Retina (tissue), 1 donor: Measurements from ENCODE around the gene ZNF766.
A peak's percentile ranks its signal among the peaks of the same experiment; 100 is the strongest.
"Not testable (repeated sequence)": the region's sequence is repeated elsewhere in the genome, so short reads cannot be mapped to it uniquely, and the experiment has no call there.

Experiments used
- DNase-seq: peaks from one replicate; pipeline ENCODE4 v3.0.0-alpha.2; 2016

ZNF766 gene

DNA sequence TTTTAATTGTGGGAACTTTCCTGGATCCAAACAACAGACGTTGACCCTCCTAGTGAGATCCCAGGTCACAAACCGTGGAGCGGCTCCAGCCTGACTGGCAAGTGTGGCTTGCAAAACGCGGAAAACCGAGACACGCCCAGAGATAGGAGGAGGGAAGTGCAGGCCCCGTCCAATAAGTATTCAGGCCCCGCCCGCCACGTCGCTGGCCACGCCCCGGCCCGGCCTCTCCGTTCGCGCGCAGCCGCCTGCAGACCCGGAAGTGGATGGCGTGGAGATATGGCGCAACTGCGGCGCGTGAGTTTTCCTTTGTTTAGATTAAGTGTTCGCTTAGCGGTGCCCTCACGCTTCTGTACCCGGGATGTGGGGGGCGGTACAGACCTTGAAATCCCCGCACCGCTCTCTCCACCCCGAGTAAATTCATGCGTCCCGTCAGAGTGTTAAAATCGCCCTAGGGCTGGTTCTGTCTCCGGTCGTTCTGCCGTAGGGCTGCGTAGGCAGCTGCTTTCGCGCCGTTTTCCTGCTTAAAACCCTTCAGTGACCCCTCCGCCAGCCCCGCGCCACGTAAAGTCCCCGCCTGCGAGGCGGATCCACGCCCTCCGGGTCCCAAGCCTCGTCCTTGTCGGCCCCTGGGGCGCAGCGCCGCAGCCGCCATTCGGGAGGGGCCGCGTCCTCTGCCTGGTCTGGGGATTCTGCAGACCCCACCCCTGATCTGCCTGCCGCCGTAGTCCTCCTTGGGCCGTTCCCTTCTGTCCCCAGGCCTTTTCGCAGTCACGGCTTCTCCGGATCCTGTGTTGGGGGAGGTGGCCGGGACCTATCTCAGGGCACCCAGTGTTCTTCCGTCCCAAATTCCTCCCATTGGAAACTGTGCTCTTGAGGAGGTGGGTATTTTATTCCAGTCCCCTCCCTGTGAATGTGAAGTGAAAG, at the start of gene ZNF766:
TSS of gene ZNF766 (plus strand) at position 250 of the 924 bp plus-strand sequence. CDS start at position 277, 27 bp downstream.
- peak; percentile 98 for DNase-seq

DNA sequence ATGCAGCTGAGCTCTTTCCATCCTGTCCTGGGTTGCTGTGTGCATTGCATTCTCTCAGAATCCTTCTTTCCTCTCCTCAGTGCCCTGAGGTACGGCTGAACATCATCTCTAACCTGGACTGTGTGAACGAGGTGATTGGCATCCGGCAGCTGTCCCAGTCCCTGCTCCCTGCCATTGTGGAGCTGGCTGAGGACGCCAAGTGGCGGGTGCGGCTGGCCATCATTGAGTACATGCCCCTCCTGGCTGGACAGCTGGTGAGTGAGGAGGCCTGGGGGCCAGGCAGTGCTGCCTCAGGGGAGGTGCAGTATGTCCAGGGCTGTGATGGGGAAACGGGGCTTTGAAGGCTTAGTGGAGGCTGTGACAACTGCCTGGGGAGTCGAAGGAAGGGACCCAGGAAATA, 49.8 kb upstream of the ZNF766 start:
- DNase-seq: no peak

DNA sequence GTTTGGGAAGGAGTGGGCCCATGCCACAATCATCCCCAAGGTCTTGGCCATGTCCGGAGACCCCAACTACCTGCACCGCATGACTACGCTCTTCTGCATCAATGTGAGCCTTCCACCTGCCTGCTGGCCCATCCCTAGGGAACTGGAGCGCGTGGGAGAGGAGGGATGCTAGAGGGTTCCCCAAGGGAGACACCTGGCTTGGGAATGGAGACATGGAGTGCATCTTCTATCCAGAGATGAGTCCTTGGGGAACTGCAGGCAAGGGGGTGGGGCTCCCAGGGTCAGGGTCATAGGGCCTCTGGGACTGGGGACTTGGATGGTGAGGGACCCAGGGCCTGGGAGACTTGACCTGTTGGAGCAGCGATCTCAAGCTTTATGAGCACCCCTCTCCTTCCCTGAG, 48.4 kb upstream of the ZNF766 start:
- DNase-seq: no peak

DNA sequence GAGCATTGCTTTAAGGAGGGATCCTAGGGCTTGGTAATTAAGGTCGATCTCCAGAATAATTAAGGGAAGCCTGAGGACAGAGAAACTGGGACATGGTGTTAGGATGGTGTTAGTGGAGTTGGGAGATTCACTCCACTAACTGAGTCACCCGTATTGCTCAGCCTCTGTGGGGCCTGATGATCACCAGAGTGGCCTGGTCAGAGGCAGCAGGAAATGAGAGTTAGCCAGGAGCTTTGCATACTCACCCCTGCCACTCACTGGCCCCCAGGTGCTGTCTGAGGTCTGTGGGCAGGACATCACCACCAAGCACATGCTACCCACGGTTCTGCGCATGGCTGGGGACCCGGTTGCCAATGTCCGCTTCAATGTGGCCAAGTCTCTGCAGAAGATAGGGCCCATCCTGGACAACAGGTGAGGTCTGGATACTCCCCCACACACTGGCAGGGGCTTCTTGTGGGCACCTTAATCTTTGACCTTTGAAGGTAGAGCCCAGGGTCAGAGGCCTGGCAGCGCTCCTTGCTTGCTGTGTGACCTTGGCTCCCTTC, 47.5 kb upstream of the ZNF766 start:
- DNase-seq: no peak

DNA sequence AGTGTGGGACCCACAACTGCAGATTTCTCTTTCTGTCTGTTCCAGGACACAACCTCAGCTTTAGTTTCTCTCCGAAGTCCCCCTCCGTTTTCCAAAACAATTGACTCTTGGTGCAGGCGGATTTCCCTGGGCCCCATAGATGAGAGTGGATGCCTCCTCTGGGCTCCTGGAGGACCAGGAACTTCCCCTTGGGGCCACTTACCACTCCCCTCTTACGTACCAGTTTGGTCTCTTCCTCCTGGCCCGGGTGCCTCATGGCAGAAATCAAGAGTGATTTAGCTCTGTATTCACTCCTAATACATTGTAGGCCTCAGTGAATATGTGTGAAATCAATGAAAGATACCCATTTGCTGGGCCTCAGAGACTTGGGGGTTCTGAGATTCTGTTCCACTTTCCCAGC, 45.2 kb upstream of the ZNF766 start:
- DNase-seq: no peak

DNA sequence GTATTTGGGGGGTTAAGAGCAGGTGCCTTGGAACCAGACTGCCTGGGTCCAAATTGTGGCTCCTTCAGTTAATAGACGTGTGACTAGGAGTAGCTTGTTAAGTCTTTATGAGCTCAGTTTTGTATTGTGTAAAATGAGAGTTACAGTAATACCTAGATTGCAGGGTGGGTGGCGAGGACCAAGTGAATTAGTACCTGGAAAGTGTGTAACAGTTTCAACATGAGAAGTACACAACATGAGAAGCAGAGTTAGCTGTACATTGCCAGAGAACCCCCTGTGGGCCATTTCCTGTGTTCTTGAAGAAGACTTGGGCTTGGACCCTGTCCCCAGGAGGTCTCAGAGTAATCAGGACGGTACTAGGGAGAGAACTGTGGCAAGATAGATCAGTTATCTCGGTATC, 42.7 kb upstream of the ZNF766 start:
- DNase-seq: no peak

DNA sequence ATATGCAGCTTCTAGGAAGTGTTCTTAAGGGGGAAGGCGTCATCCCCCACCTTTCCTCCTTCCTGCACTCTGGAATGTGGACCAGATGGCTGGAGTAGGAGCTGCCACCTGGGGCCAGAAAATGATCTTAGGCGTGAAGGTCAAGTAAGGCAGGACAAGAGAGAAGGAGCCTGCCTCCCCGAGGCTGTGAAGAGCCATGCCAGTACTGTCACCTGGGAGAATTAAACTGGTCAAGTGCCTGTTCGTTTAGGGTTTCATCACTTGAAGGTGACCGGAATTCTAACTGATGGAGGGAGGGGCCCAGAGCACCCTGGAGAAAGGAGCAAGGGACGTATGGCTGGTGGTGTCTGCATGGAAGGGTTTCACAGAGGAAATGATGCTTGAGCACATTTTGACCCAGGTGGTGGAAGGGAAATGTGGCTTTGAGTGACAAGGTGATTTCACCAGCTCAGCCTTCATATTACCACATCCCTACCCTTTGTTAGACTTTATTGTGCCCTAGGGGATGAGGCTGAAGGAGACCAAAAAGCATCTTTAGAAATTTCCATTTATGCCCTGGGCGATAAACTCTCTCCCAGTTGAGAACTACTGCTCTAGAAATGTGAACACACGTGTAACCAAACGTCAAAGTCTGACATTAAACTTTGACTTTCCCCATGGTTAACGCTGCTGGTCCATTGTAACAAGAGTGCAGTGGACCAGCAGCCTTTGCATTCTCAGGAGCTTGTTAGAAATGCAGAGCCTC, 42.0 kb upstream of the ZNF766 start:
- DNase-seq: no peak

DNA sequence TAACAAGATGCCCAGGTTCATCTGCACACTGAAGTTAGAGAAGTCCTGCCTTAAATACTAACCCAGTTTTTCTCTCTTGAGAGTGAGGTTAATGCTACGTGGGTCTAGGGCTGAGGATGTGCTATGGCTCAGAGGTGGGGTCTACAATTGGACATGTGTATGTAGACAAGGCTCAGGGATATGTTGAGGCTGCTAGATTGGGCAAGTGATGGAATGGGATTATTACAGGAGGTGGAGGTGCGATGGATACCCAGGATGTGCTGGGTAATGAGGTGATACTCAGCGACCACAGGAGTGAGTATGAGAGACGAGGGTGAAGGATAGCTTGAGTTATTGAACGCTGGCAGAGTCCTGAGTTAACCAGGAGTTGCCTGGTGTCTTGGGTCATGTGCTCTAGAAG, 41.4 kb upstream of the ZNF766 start:
- DNase-seq: no peak

DNA sequence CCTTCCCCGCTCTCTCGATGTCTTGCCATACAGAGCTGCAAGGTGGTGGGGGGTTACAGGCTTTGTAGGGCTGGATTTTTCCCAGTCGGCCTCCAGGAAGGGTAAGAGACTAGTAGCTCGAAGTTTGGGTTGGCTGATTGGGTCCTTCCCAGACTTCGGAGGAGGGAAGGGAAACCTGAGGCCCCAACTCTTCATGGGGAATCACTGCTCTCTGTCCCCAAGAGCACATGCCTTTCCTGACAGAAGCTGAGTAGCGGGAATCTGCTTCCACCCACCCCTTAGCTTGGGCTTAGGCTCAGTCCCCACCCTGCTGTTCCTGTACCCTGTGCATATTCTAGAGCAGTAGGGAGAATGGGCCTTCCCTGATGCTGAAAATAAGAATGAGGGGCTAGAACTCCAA, 39.9 kb upstream of the ZNF766 start:
- DNase-seq: no peak

DNA sequence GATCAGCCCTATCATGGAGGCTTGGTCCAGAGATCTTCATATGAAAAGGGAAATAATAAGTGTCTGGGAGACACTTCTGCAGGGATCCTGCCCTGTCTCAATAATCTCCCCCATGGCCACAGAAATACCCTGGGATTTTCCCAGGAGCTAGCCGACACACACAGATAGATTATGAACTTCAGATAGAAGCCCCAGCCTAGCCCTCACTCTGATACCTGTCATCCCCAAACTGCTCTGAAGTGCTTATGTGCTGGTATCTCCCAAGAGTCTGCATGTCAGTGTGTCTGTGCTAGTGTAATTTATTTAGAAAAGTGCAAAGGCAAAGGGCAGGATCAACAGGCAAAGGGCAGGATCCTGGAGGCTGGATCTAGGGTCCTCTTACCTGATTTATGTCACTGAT, 38.7 kb upstream of the ZNF766 start:
- no peak for DNase-seq

DNA sequence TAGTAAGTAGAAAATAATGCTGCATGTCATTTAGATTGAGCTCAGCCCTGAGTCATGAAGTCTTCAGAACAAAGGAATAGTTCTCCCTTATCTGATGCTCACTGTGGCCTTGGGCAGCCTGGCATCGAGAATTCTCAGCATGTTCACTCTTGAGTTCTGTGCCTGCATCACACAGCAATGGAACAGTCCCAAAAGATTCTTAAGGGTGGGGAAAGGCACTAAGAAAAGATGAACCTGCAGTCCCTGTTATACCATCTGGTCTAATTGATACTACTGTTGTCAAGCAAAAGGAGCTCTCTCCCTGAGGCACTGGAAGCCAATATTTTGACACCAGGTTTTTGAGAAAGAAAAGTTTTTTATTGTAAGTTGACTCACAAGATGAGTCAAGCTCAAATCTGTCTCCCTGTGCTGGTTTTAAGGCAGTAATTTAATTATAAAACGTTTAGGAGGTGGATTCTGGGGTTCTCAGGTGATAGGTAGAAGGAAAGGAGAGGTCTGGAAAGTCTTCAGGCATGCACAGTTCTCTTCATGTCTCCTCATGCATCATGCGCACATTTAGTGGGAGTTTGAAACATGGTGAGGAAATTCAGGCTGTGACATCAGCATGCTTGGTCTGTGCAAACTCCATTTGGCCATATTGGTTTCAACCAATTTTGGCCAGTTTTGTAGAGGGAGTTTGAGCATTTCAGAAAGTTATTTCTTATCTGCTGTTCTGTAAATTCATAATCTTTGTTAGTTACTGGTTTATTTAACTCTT, 38.1 kb upstream of the ZNF766 start:
- DNase-seq: no peak

DNA sequence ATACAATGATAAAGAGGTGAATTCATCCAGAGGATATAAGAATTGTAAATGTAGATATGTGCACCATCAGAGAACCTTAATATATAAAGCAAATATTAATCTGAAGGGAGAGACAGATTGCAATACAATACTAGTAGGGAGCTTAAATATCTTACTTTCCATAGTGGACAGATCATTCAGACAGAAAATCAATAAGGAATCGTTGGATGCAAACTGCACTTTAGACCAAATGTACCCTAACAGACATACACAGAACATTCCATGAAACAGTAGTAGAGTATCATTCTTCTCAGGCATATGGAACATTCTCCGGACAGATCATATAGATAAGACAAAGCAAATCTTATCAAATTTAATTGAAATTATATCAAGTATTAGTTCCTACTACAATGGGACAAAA, 35.0 kb upstream of the ZNF766 start:
- DNase-seq: no peak

DNA sequence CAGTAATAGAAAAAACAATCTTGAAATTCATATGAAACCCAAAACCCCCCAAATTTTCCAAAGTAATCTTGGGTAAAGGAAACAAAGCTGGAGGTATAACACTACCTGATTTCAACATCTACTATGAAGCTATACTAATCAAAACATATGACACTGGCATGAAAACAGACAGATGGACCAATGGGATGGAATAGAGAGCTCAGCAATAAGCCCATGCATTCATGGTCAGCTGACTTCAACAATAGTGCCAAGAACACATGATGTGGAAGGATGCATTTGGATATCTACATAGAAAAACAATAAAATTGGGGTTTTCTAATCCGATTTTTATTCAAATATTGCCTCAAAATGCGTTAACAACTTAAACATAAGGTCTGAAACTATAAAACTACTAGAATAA, 32.2 kb upstream of the ZNF766 start:
- DNase-seq: no peak

DNA sequence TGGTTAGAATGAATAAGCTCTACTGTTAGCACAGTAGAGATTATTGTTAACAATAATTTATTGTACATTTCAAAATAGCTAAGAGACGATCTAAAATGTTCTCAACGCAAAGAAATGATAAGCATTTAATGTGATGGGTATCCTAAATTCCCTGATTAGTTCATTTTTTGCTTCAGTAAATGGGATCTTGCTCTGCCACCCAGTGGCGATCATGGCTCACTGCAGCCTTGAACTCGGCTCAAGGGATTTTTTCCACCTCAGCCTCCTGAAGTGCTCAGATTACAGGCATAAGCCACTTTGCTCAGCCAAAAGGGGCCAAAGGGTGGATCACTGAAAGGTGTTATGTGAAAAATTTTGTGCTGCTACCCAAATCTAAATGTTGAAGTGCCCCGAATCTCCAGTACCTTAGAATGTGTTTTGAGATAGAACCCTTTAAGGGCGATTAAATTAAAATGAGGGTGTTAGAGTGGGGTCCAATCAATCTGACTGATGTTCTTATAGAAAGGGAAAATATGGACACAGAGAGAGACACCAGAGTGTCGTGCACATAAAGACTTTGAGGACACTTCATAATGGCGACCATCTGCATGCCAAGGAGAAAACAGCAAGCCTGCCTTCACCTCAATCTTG, 31.5 kb upstream of the ZNF766 start:
- peak; percentile 75 for DNase-seq

DNA sequence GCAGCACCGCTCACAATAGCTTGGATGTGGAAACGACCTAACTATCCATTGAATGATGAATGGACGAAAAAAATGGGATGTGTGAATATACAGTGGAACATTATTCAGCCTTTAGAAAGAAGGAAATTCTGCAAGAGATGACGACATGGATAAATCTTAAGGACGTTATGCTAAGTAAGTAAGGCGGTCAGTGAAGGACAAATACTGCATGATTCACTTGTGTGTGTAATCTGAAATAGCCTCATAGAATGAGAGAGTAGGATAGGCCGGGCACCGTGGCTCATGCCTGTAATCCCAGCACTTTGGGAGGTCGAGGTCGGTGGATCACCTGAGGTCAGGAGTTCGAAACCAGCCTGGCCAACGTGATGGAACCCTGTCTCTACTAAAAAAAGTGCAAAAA, 25.4 kb upstream of the ZNF766 start:
- no peak for DNase-seq

DNA sequence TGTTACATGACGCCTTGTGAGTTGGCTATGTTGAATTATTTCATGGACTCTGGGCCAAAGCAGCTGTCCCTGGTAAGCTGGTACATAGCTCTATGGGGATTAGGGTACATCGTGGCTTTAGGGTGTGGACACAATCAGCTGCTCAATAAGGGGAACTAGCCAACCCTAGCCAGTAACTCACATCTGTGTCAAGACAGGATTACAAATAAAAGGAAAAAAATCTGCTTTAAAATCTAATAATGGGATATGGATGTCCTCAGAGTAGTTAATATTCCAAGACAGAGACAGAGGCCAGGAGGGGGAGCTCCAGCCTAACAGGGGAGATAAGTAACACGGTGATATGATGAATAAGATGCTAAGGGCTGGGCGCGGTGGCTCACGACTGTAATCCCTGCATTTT, 21.1 kb upstream of the ZNF766 start:
- DNase-seq: no peak

DNA sequence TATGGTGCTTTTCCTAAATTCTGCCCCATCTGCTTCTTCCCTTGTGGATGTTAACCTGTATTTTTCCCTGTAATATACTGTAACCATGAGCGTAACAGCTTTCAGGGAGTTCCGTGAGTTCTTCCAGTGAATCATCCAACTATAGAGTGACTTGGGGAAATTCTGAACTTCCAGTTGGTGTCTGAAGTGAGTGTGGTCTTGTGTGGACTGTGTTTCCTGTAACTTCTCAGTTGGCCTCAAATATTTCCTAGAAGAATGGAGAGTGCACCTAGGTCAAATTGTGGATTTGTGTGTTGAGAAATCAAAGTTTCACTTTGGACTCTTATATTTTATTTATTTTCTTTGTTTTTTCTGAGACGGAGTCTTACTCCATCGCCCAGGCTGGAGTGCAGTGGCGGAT, 11.0 kb upstream of the ZNF766 start:
- DNase-seq: no peak

DNA sequence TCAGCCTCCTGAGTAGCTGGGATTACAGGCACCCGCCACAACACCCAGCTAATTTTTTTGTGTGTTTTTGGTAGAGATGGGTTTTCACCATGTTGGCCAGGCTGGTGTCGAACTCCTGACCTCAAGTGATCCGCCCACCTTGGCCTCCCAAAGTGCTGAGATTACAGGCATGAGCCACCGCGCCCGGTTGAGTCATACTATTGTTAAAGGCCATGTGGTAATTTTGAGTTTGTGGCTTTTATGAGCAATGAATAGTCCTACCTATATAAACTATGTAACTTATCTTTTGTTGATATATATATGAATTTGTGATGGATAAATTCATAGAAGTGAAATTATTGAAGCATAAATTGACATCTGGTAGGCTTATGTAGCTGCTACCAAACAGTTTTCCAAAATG, 3.8 kb upstream of the ZNF766 start:
- DNase-seq: not testable (repeated sequence)

DNA sequence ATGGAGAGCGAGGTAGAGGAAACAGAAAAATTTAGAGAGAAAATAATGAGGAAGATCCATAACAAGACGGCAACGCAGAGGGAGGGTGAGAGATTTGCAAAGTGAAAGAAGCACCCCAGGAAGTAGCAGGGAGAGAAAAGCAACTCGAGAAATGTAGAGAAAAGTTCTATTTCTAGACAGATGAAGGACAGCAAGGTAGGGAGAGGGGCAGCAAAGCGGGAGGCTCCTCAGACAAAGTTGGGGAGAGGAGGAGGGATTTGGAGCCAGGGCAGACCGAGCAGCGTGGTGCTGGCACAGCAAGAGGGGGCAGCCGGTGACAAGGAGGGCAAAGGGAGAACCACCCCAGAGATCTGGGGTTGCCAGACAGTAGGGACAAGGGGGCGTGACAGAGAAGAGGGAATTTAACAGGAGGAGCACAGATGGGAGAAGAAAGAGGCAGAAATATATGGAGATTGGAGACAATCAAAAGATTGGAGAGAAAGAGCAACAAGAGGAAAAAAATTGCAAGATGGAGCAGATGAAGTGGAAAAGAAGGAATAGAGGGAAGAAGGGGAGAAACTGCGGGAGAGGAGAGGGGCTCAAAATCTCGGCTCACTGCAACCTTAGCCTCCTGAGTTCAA, 989 bp downstream of the ZNF766 start:
- peak; percentile 56 for DNase-seq

DNA sequence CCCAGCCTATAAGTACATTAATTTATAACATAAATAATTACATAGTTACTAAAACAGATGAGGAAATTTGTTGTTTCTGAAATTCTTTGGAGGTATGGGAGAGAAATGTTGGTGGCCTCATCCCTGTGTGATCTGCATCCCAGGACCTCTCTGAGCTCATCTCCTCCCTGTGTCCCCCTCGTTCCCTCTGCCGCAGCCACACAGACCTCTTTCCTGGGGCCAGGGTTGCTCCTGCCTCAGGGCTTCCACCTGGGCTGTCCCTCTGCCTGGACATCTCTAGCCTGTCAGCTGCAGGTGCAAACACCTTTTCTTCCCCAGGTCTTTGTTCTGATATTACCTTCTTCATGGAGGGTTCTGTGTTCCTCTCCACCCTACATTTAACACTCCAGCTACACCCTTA, 3.9 kb downstream of the ZNF766 start:
- DNase-seq: no peak

DNA sequence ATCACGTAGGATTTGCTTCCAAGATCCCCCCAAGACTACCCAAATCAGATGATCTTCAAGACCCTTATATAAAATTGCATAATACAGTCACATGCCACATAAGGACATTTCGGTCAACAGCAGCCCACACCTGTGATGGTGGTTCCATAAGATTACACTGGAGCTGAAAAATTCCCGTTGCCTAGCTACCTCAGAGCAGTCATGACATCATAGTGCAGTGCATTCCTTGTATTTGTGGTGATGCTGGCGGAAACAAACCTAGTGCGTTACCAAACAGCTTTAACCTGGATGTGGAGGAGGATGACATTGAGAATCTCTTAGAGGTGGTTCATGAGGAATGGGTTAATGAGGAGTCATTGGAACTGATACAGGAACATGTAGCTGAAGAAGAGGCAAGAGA, 4.8 kb downstream of the ZNF766 start:
- no peak for DNase-seq

DNA sequence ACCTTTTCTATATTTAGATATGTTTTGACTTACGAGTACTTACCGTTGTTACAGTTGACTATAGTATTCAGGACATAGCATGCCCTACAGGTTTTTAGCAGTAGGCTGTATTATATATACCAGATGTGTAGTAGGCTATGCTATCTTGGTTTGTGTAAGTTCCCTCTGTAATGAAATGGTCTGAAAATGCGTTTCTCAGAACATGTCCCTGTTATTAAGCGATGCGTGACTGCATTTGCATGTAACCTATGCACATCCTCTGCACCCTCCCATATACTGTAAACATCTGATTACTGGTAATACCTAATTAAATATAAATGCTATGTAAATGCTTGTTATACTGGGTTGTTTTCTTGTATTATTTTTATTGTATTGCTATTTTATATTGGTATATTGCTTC, 6.6 kb downstream of the ZNF766 start:
- no peak for DNase-seq
